Liver (tissue), 9 donors: ENCODE measurements around the gene KIRREL3. TPM values are rescaled to one million over a fixed set of nuclear protein-coding genes. Genes with fewer than 3 reads are reported as not detected.

ENCODE experiments used
- DNase-seq: peaks from one replicate; pipeline ENCODE4 v3.0.0-alpha.2; 2017; ENCODE audit warnings: low spot score
- H3K27ac ChIP-seq, 2 donors: one replicate each; pipeline ENCODE4 v1.7.0; 2013; ENCODE audit warnings: inconsistent platforms in 2 of 2, low read length in 2 of 2, control low read depth in 1 of 2, low read depth in 1 of 2, mild to moderate bottlenecking in 1 of 2
- H3K27me3 ChIP-seq, 4 donors: one replicate each; pipeline versions ENCODE4 v1.6.1 to v1.7.0; 2013; ENCODE audit warnings: low read length in 3 of 4, inconsistent platforms in 1 of 4, mild to moderate bottlenecking in 1 of 4, moderate library complexity in 1 of 4; ENCODE audit not compliant: control insufficient read depth in 4 of 4, insufficient read depth in 4 of 4
- H3K36me3 ChIP-seq, 4 donors: one replicate each; pipeline versions ENCODE4 v1.6.1 to v1.7.0; 2013; ENCODE audit warnings: low read length in 3 of 4, mild to moderate bottlenecking in 3 of 4, low read depth in 1 of 4, moderate library complexity in 1 of 4; ENCODE audit not compliant: control insufficient read depth in 4 of 4, insufficient read depth in 3 of 4
- H3K4me1 ChIP-seq, 4 donors: one replicate each; pipeline versions ENCODE4 v1.6.1 to v1.7.0; 2013; ENCODE audit warnings: low read length in 3 of 4, mild to moderate bottlenecking in 3 of 4, moderate library complexity in 1 of 4; ENCODE audit not compliant: control insufficient read depth in 4 of 4, insufficient read depth in 4 of 4
- H3K4me3 ChIP-seq, 3 donors: one replicate each; pipeline versions ENCODE4 v1.6.1 to v1.7.0; 2013; ENCODE audit warnings: low read length in 3 of 3, control low read depth in 1 of 3, low read depth in 1 of 3, mild to moderate bottlenecking in 1 of 3
- H3K9ac ChIP-seq, 2 donors: one replicate each; pipeline ENCODE4 v1.7.0; 2013; ENCODE audit warnings: low read length in 2 of 2, mild to moderate bottlenecking in 2 of 2, moderate library complexity in 2 of 2, control low read depth in 1 of 2, low read depth in 1 of 2
- H3K9me3 ChIP-seq, 4 donors: one replicate each; pipeline versions ENCODE4 v1.6.1 to v1.7.0; 2013; ENCODE audit warnings: low read length in 3 of 4; ENCODE audit not compliant: control insufficient read depth in 4 of 4
- ATF3 ChIP-seq: IDR thresholded peaks from 2 replicates; pipeline ENCODE4 v1.6.1; 2016; ENCODE audit warnings: antibody characterized with exemption
- CTCF ChIP-seq: fragments of 150-350 bp; IDR thresholded peaks from 2 replicates; pipeline ENCODE4 v1.5.1; 2017; ENCODE audit warnings: improper control_type of control experiment, low read depth, low read length; ENCODE audit not compliant: missing input control
- EGR1 ChIP-seq, 2 donors: IDR thresholded peaks; 2 replicates each; pipeline ENCODE4 v1.6.1; 2016 to 2018; ENCODE audit warnings: antibody characterized with exemption in 2 of 2, low read depth in 2 of 2
- FOXA1 ChIP-seq: IDR thresholded peaks from 2 replicates; pipeline ENCODE4 v1.6.1; 2016; ENCODE audit warnings: antibody characterized with exemption
- FOXA2 ChIP-seq: IDR thresholded peaks from 2 replicates; pipeline ENCODE4 v1.6.1; 2016; ENCODE audit warnings: antibody characterized with exemption
- HNF4G ChIP-seq: IDR thresholded peaks from 2 replicates; pipeline ENCODE4 v1.6.1; 2016; ENCODE audit warnings: antibody characterized with exemption
- JUND ChIP-seq, 2 donors: IDR thresholded peaks; 2 replicates each; pipeline ENCODE4 v1.6.1; 2016; ENCODE audit warnings: antibody characterized with exemption in 2 of 2
- NR2F2 ChIP-seq: IDR thresholded peaks from 2 replicates; pipeline ENCODE4 v1.6.1; 2016; ENCODE audit warnings: antibody characterized with exemption
- RAD21 ChIP-seq, 2 donors: IDR thresholded peaks; 2 replicates each; pipeline ENCODE4 v1.6.1; 2016; ENCODE audit warnings: antibody characterized with exemption in 2 of 2, mild to moderate bottlenecking in 2 of 2
- SP1 ChIP-seq: IDR thresholded peaks from 2 replicates; pipeline ENCODE4 v1.6.1; 2018; ENCODE audit warnings: antibody characterized with exemption, mild to moderate bottlenecking
- TAF1 ChIP-seq: conservative IDR thresholded peaks from 2 replicates; pipeline ENCODE4 v1.6.1; 2016; ENCODE audit warnings: antibody characterized with exemption, mild to moderate bottlenecking
- YY1 ChIP-seq: IDR thresholded peaks from 2 replicates; pipeline ENCODE4 v1.6.1; 2016; ENCODE audit warnings: antibody characterized with exemption, mild to moderate bottlenecking
- ZBTB33 ChIP-seq: IDR thresholded peaks from 2 replicates; pipeline ENCODE4 v1.6.1; 2016; ENCODE audit warnings: antibody characterized with exemption
- WGBS: extraction: QIAGEN DNeasy Blood & Tissue Kit; methylation state at CpG from one replicate; pipeline ENCODE4 v1.1.7; 2013; 5-methylcytosine and 5-hydroxymethylcytosine counted together
- polyA plus RNA-seq, 2 donors: library from polyadenylated mRNA; stranded (reverse) in 1 of 2; unstranded in 1 of 2; fragments of 200-250 nt in 1 of 2; fragments of >200 nt in 1 of 2; fragmentation: Nextera tagmentation in 1 of 2; extraction: Ambion mirVana in 1 of 2; gene quantifications; one replicate each; pipeline versions ENCODE4 v1.2.1 to v1.2.3, GENCODE V29; 2013 to 2015
- total RNA-seq, 2 donors: library from RNA; depleted of rRNA; stranded (reverse); fragments of >200 nt; gene quantifications; one replicate each; pipeline ENCODE4 v1.2.3, GENCODE V29; 2014
- TF ChIP-seq, protein P1 (sequence below): IDR thresholded peaks from 2 replicates; pipeline ENCODE4 v1.6.1; 2016; ENCODE audit warnings: antibody characterized with exemption
- TF ChIP-seq, protein P2 (sequence below): IDR thresholded peaks from 2 replicates; pipeline ENCODE4 v1.6.1; 2016; ENCODE audit warnings: antibody characterized with exemption, mild to moderate bottlenecking
- donor health status: healthy.
- donor health status: healthy.
- donor health status: healthy.
- donor health status: healthy.
- donor health status: healthy.

Gene KIRREL3
- total and polyA plus RNA-seq, 4 donors = 0.03 to 0.29 (median 0.08) TPM; not detected in 1

DNA sequence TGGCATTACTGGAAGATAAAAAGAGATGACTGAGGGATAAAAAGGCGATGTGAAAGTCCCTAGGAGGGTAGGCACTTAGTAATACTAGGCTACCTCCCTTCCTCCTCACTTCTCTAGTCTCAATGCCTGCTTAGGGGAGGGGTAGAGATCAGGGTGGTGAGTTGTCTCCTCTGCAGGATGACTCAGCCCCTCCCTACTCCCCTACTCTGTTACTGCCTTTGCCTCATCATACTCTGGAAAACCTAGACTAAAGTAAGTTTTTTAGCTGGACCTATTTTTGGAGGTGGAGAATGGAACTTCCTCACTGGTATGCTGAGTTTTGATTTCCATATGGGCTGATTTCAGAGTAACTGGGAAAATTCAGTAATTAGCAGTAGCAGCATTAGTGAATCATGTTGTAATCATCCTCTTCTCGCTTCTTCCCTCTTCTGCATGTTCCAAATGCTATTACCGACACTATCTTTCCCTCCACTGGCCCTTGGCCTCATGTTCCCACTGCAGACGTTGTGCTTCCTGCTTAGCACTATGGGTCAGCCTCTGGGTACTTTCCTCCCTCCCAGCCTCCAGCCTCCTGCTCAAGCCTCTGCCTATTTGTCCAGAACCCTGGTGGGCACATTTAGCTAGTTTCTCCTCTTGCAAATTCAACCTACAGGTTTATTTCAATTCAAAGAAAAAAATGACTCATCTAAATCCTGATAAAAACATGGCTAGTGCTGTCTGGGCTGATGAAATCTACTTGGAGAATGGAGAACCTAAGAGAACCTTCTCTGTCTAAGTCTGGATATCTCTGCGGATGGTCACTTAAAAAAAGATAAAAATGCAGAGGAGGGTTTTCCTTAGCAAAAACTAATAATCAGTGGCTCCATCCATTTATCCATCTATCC, 363.4 kb downstream of the KIRREL3 start:
- 79% methylated on average over 5 of the region's 5 CpGs for WGBS
- H3K27me3 ChIP-seq = no peaks in the 10 kb centered on the region
- no peaks in the 10 kb centered on the region for H3K9me3 ChIP-seq
- no peak overlapping the region for H3K27ac ChIP-seq
- no peak overlapping the region for H3K4me3 ChIP-seq
- H3K9ac ChIP-seq = no peak overlapping the region
- peaks cover 0 to 2% (median 0%) of the 10 kb centered on the region in 4 donors for H3K4me1 ChIP-seq
- TF ChIP-seq ATF3 (no peak), RAD21 (IDR thresholded peaks at IDR 0.05) (no peak), FOXA1 (no peak), FOXA2 (no peak), CTCF (no peak), JUND (IDR thresholded peaks at IDR 0.05) (no peak)
- TF ChIP-seq, protein P1, sequence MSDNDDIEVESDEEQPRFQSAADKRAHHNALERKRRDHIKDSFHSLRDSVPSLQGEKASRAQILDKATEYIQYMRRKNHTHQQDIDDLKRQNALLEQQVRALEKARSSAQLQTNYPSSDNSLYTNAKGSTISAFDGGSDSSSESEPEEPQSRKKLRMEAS = no peak
- TF ChIP-seq, protein P2, sequence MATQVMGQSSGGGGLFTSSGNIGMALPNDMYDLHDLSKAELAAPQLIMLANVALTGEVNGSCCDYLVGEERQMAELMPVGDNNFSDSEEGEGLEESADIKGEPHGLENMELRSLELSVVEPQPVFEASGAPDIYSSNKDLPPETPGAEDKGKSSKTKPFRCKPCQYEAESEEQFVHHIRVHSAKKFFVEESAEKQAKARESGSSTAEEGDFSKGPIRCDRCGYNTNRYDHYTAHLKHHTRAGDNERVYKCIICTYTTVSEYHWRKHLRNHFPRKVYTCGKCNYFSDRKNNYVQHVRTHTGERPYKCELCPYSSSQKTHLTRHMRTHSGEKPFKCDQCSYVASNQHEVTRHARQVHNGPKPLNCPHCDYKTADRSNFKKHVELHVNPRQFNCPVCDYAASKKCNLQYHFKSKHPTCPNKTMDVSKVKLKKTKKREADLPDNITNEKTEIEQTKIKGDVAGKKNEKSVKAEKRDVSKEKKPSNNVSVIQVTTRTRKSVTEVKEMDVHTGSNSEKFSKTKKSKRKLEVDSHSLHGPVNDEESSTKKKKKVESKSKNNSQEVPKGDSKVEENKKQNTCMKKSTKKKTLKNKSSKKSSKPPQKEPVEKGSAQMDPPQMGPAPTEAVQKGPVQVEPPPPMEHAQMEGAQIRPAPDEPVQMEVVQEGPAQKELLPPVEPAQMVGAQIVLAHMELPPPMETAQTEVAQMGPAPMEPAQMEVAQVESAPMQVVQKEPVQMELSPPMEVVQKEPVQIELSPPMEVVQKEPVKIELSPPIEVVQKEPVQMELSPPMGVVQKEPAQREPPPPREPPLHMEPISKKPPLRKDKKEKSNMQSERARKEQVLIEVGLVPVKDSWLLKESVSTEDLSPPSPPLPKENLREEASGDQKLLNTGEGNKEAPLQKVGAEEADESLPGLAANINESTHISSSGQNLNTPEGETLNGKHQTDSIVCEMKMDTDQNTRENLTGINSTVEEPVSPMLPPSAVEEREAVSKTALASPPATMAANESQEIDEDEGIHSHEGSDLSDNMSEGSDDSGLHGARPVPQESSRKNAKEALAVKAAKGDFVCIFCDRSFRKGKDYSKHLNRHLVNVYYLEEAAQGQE = no peak
- H3K36me3 ChIP-seq = no peaks in the 10 kb centered on the region
- no peak for DNase-seq

DNA sequence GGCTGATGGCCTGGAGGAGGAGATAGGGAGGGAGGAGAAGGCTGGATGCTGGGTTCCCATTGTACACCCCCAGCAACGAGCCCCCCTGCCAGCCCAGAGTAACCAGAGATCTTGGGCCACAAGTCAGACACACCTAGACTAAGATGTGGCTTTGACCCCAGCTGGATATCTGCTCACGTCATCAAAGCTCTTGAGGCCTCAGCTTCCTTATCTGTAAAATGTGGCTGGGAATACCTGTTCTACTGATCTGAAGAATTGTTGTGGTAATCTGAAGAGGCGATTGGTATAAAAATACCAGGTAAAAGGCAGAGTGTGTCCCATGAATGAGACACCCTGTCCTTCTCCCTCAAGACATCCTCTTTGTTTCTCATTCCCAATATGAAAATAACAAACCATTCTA, 365.1 kb downstream of the KIRREL3 start:
- Histone ChIP-seq H3K27ac (no peak overlapping the region), H3K9ac (no peak overlapping the region), H3K27me3 (no peaks in the 10 kb centered on the region), H3K36me3 (no peaks in the 10 kb centered on the region), H3K9me3 (no peaks in the 10 kb centered on the region), H3K4me3 (no peak overlapping the region), H3K4me1 (peaks cover 0 to 6% (median 3%) of the 10 kb centered on the region in 4 donors)
- no peak for DNase-seq
- WGBS = 85% methylated on average over 3 of the region's 3 CpGs
- TF ChIP-seq FOXA2 (no peak), JUND (IDR thresholded peaks at IDR 0.05) (no peak), YY1 (no peak), NR2F2 (no peak), RAD21 (IDR thresholded peaks at IDR 0.05) (no peak), SP1 (no peak), HNF4G (no peak), ATF3 (no peak), CTCF (no peak), FOXA1 (no peak), EGR1 (IDR thresholded peaks at IDR 0.05; ENCODE audit: low read depth in 2 of 2) (no peak), TAF1 (no peak), ZBTB33 (no peak)
- TF ChIP-seq, protein P2 = no peak
